Loucy (cell line): ENCODE results near the gene PABPN1.

Experiments
- H2AFZ ChIP-seq: fragments of 200-600 bp; sonication (generic); 2 replicates; pipeline ENCODE4 v1.6.0; 2016; ENCODE audit warnings: antibody characterized with exemption, mild to moderate bottlenecking, low read length, moderate library complexity
- H3F3A ChIP-seq: fragments of 200-600 bp; 2 replicates; pipeline ENCODE4 v1.6.0; 2016; ENCODE audit warnings: antibody characterized with exemption, low read depth, mild to moderate bottlenecking
- H3K27me3 ChIP-seq: fragments of 200-600 bp; sonication (generic); 2 replicates; pipeline ENCODE4 v1.6.1; 2014; ENCODE audit warnings: low read length, mild to moderate bottlenecking; ENCODE audit not compliant: insufficient read depth, poor library complexity, severe bottlenecking
- H3K36me3 ChIP-seq: fragments of 200-600 bp; sonication (generic); 2 replicates; pipeline ENCODE4 v1.6.1; 2016; ENCODE audit warnings: low read length; ENCODE audit not compliant: insufficient read depth
- H3K4me1 ChIP-seq: fragments of 200-600 bp; sonication (generic); 2 replicates; pipeline ENCODE4 v1.5.1; 2014; ENCODE audit warnings: low read length, mild to moderate bottlenecking; ENCODE audit not compliant: insufficient read depth, poor library complexity, severe bottlenecking
- H3K4me2 ChIP-seq: fragments of 200-600 bp; sonication (generic); 2 replicates; pipeline ENCODE4 v1.6.0; 2014; ENCODE audit warnings: antibody characterized with exemption, low read length, low read depth, mild to moderate bottlenecking; ENCODE audit not compliant: poor library complexity, severe bottlenecking
- H3K4me3 ChIP-seq: fragments of 200-600 bp; sonication (generic); 2 replicates; pipeline ENCODE4 v1.5.1; 2014; ENCODE audit warnings: low read length, mild to moderate bottlenecking, mixed read lengths; ENCODE audit not compliant: poor library complexity, severe bottlenecking
- H3K79me2 ChIP-seq: fragments of 200-600 bp; sonication (generic); 2 replicates; pipeline ENCODE4 v1.6.1; 2014; ENCODE audit warnings: low read length; ENCODE audit not compliant: insufficient read depth
- H3K9ac ChIP-seq: fragments of 200-600 bp; sonication (generic); 2 replicates; pipeline ENCODE4 v1.6.0; 2014; ENCODE audit warnings: mild to moderate bottlenecking, low read depth, low read length, moderate library complexity; ENCODE audit not compliant: poor library complexity, severe bottlenecking
- H3K9me2 ChIP-seq: fragments of 200-600 bp; sonication (generic); replicated peaks from 2 replicates; pipeline ENCODE4 v1.6.1; 2016; ENCODE audit warnings: low read depth, low read length, mixed read lengths
- H3K9me3 ChIP-seq: fragments of 200-600 bp; sonication (generic); 2 replicates; pipeline ENCODE4 v1.6.1; 2014; ENCODE audit warnings: mild to moderate bottlenecking, antibody characterized with exemption, low read length, low read depth; ENCODE audit not compliant: insufficient read depth
- H4K20me1 ChIP-seq: fragments of 200-600 bp; sonication (generic); 2 replicates; pipeline ENCODE4 v1.6.0; 2014; ENCODE audit warnings: antibody characterized with exemption, low read length, mild to moderate bottlenecking; ENCODE audit not compliant: insufficient read depth, poor library complexity, severe bottlenecking
- EZH2phosphoT487 ChIP-seq: fragments of 200-600 bp; IDR thresholded peaks from 2 replicates; pipeline ENCODE4 v1.6.1; 2018; ENCODE audit warnings: antibody characterized with exemption, mild to moderate bottlenecking, moderate library complexity, borderline replicate concordance
- TF ChIP-seq, protein P1 (sequence below): fragments of 200-600 bp; sonication (generic); conservative IDR thresholded peaks from 2 replicates; pipeline ENCODE4 v1.5.1; 2014; ENCODE audit warnings: mild to moderate bottlenecking, antibody characterized with exemption, low read length

PABPN1 gene

DNA sequence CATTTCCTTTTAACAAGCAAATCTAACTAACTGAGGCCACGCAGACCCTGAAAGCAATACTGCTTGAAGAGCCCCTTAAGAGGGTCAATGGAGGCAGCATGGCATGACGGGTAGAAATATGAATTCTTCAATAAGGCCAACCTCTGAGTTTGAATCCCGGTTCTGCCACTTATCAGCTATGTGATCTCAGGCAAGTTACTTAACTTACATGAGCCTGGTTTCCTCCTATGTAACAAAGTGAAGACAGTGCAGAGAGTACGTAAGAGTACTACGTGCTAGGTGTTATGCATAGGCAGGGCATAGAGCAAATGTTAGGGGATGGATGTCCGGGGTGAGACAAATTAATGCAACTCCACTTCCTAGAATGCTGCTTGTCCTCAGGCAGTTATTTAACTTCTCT, 40.0 kb upstream of the PABPN1 start:
- no peak overlapping the region for H3K4me2 ChIP-seq

DNA sequence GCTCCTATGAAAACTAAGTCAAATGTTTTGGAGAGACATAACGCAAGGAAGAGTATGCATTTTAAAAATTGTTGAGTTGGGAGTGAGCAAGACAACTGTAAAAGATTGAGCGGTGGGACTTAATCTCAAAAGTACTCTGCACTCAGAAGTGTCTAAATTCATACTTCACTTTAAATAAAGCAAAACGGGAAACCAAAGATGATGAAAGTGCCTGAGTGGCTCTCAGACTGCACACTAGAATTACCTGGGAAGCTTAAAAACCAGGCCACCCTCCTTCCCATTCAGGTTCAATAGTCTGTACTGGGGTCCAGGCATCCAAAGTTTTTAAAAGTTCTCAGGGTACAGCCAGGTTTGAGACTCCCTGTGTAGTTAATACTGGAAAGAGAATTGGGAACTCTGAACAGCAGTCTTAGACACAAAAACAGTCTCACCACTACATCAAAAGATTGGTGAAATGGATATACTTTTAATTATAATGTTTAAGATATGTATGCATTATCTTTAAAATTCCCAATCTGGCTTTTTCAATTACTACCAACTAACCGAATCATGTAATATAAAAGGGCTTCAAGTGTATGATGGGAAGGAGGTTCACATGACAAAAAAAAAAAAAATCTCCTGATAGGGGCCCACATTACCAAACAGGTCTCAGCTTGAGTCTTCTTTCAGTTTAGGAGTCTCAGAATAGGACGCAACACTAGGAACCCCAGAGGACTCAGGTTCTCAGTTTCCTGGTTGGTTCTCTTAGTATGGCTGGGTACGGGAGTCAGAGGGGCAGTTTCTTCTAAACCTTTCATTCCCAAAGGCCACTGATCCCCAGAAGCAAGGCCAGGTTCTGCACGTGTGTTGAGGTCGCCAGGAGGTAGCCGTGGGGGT, 36.4 kb upstream of the PABPN1 start:
- no peak for TF ChIP-seq EZH2phosphoT487
- TF ChIP-seq, protein P1, sequence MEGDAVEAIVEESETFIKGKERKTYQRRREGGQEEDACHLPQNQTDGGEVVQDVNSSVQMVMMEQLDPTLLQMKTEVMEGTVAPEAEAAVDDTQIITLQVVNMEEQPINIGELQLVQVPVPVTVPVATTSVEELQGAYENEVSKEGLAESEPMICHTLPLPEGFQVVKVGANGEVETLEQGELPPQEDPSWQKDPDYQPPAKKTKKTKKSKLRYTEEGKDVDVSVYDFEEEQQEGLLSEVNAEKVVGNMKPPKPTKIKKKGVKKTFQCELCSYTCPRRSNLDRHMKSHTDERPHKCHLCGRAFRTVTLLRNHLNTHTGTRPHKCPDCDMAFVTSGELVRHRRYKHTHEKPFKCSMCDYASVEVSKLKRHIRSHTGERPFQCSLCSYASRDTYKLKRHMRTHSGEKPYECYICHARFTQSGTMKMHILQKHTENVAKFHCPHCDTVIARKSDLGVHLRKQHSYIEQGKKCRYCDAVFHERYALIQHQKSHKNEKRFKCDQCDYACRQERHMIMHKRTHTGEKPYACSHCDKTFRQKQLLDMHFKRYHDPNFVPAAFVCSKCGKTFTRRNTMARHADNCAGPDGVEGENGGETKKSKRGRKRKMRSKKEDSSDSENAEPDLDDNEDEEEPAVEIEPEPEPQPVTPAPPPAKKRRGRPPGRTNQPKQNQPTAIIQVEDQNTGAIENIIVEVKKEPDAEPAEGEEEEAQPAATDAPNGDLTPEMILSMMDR = no peak
- H3K4me2 ChIP-seq = peak overlapping the region; percentile 86
- no peaks in the 10 kb centered on the region for H3K9me2 ChIP-seq
- H3K9me3 ChIP-seq = no peaks in the 10 kb centered on the region
- no peaks in the 10 kb centered on the region for H3K36me3 ChIP-seq
- H3K79me2 ChIP-seq = peaks cover 28% of the 10 kb centered on the region; the same call in 1 of the 2 replicates
- H3K4me3 ChIP-seq = peak overlapping the region; percentile 97
- H3K9ac ChIP-seq = peak overlapping the region; percentile 90
- peaks cover 26% of the 10 kb centered on the region for H3K4me1 ChIP-seq
- H2AFZ ChIP-seq = peak overlapping the region; percentile 96
- no peaks in the 10 kb centered on the region for H4K20me1 ChIP-seq
- H3F3A ChIP-seq = no peaks in the 10 kb centered on the region; the same call in 1 of the 2 replicates
- no peaks in the 10 kb centered on the region for H3K27me3 ChIP-seq

More for the DNA sequence above, 40.0 kb upstream of the PABPN1 start:
- no peak overlapping the region for H2AFZ ChIP-seq
- no peak overlapping the region for H3K4me3 ChIP-seq
- no peaks in the 10 kb centered on the region for H3K36me3 ChIP-seq
- H3K4me1 ChIP-seq = peaks cover 17% of the 10 kb centered on the region
- H3K9ac ChIP-seq = no peak overlapping the region
- TF ChIP-seq EZH2phosphoT487 = no peak
- TF ChIP-seq, protein P1 = no peak
- H3K79me2 ChIP-seq = peaks cover 20% of the 10 kb centered on the region; the same call in 1 of the 2 replicates
- H4K20me1 ChIP-seq = no peaks in the 10 kb centered on the region
- H3F3A ChIP-seq = no peaks in the 10 kb centered on the region; the same call in 1 of the 2 replicates
- H3K9me3 ChIP-seq = no peaks in the 10 kb centered on the region
- H3K9me2 ChIP-seq = no peaks in the 10 kb centered on the region
- no peaks in the 10 kb centered on the region for H3K27me3 ChIP-seq

DNA sequence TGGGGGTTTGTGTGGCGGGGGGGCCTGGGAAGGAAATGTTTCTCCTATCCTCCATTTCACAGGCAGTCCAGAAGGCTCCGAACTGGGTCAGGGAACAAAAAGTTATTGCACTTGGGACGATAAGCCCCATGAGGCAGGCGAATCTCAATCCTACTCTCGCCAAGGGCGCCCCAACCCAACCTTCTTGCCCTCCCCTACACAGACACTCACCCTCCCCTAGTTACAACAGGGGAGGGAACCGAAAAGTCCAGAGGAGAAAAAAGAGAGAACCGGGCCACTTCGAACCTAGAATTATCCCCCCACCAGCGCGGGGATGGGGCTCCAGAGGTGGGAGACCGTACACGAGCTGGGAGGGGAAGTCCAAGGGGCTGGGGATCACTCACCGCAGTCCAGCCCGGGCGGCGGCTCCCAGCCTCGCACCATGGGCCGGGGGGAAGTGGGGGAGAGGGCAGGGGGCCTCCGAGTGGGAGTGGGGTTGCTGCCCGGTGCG, 35.7 kb upstream of the PABPN1 start:
- H3K36me3 ChIP-seq = no peaks in the 10 kb centered on the region
- peak overlapping the region; percentile 97 for H3K4me3 ChIP-seq
- H3K9me3 ChIP-seq = no peaks in the 10 kb centered on the region
- no peaks in the 10 kb centered on the region for H4K20me1 ChIP-seq
- peak overlapping the region; percentile 86 for H3K4me2 ChIP-seq
- peak overlapping the region; percentile 96 for H2AFZ ChIP-seq
- peaks cover 24% of the 10 kb centered on the region for H3K4me1 ChIP-seq
- no peaks in the 10 kb centered on the region for H3K27me3 ChIP-seq
- no peaks in the 10 kb centered on the region for H3K9me2 ChIP-seq
- peaks cover 28% of the 10 kb centered on the region; the same call in 1 of the 2 replicates for H3K79me2 ChIP-seq
- no peaks in the 10 kb centered on the region; the same call in 1 of the 2 replicates for H3F3A ChIP-seq
- H3K9ac ChIP-seq = peak overlapping the region; percentile 90
- no peak for TF ChIP-seq EZH2phosphoT487
- TF ChIP-seq, protein P1 = no peak
